GM21786 (cell line): ENCODE results near the gene DESI1.
"Not testable (repeated sequence)": the region's sequence is repeated elsewhere in the genome, so short reads cannot be mapped to it uniquely, and the experiment has no call there.

ENCODE experiments used
- ATAC-seq: cut with Tn5 transposase; IDR thresholded peaks from one replicate; pipeline ENCODE4 v1.9.1; 2021; ENCODE audit not compliant: unreplicated experiment

DESI1 gene

GRCh38 chr22:41561788-41562187, 59.1 kb downstream of the DESI1 start:
- no peak for ATAC-seq

- ATAC-seq = no peak
These were observed 59.5 kb downstream of the DESI1 start for GRCh38 chr22:41561335-41561734.

- no peak for ATAC-seq
These were observed 60.8 kb downstream of the DESI1 start for GRCh38 chr22:41560095-41560471.

- not testable (repeated sequence) for ATAC-seq
These were observed 62.6 kb downstream of the DESI1 start for GRCh38 chr22:41558241-41558630.

GRCh38 chr22:41557401-41558240, 63.2 kb downstream of the DESI1 start:
- ATAC-seq = no peak

GRCh38 chr22:41556561-41556960, 64.3 kb downstream of the DESI1 start:
- no peak for ATAC-seq

GRCh38 chr22:41555325-41555982, 65.4 kb downstream of the DESI1 start:
- ATAC-seq = no peak

- no peak for ATAC-seq
These were observed 68.8 kb downstream of the DESI1 start for GRCh38 chr22:41551877-41552582.

- ATAC-seq = no peak
These were observed 69.8 kb downstream of the DESI1 start for GRCh38 chr22:41550952-41551491.

GRCh38 chr22:41548830-41549211, 72.0 kb downstream of the DESI1 start:
- ATAC-seq = no peak
